PC-9 (cell line): ENCODE measurements around the gene CXorf58. TPM values are rescaled to one million over a fixed set of nuclear protein-coding genes. Genes with fewer than 3 reads are reported as not detected.
A peak's percentile ranks its signal among the peaks of the same experiment; 100 is the strongest.
"Not testable (repeated sequence)": the region's sequence is repeated elsewhere in the genome, so short reads cannot be mapped to it uniquely, and the experiment has no call there.

ENCODE experiments used
- Bru-seq: library from RNA; stranded (reverse); fragments of 400-500 nt; gene quantifications from one replicate; lab custom pipeline; 2021; lab: Mats Ljungman, UMichigan
- BruChase-seq, 2 experiments: library from RNA; stranded (reverse); fragments of 400-500 nt; gene quantifications; one replicate each; lab custom pipeline; 2021; lab: Mats Ljungman, UMichigan
- BruUV-seq: library from RNA; stranded (reverse); fragments of 400-500 nt; replicated peaks from 2 replicates; lab custom pipeline; 2021; lab: Mats Ljungman, UMichigan
- CTCF ChIA-PET: fragments of 300-600 bp; sonication (Branson Sonifier 250); formaldehyde crosslinking; loops from one replicate; lab custom pipeline; 2022; ENCODE audit warnings: antibody characterized with exemption; lab: Charles Lee
- POLR2A ChIA-PET: fragments of 300-600 bp; sonication (Branson Sonifier 250); formaldehyde crosslinking; loops from one replicate; lab custom pipeline; 2022; ENCODE audit warnings: antibody characterized with exemption; ENCODE audit not compliant: unreplicated experiment; lab: Charles Lee
- DNase-seq, 2 experiments: peaks; one replicate each; pipeline versions ENCODE4 v3.0.0 to v3.0.0-alpha.2; 2015 to 2022; ENCODE audit warnings: mixed read lengths in 1 of 2
- H2AFZ ChIP-seq: fragments of 200-600 bp; sonication (generic); 2 replicates; pipeline ENCODE4 v1.8.1; 2017; ENCODE audit warnings: antibody characterized with exemption
- H3F3A ChIP-seq: fragments of 200-600 bp; sonication (generic); 2 replicates; pipeline ENCODE4 v1.8.1; 2017; ENCODE audit warnings: antibody characterized with exemption, mild to moderate bottlenecking, low read depth; ENCODE audit not compliant: insufficient read depth
- H3K27ac ChIP-seq: fragments of 200-600 bp; sonication (generic); 2 replicates; pipeline ENCODE4 v1.6.1; 2016; ENCODE audit warnings: mixed run types
- H3K27me3 ChIP-seq: fragments of 200-600 bp; sonication (generic); 2 replicates; pipeline ENCODE4 v1.6.1; 2016; ENCODE audit warnings: low read depth, mixed run types; ENCODE audit not compliant: insufficient read depth
- H3K36me3 ChIP-seq: fragments of 200-600 bp; sonication (generic); 2 replicates; pipeline ENCODE4 v1.6.1; 2016; ENCODE audit warnings: low read depth, mixed run types
- H3K4me1 ChIP-seq: fragments of 200-600 bp; sonication (generic); replicated peaks from 2 replicates; pipeline ENCODE4 v1.6.1; 2016; ENCODE audit warnings: mixed run types; ENCODE audit not compliant: insufficient read depth
- H3K4me2 ChIP-seq: fragments of 200-600 bp; sonication (generic); 2 replicates; pipeline ENCODE4 v1.6.1; 2017; ENCODE audit warnings: mixed run types
- H3K4me3 ChIP-seq: fragments of 200-600 bp; sonication (generic); 2 replicates; pipeline ENCODE4 v1.6.1; 2016; ENCODE audit warnings: mixed run types
- H3K79me2 ChIP-seq: fragments of 200-600 bp; sonication (generic); 2 replicates; pipeline ENCODE4 v1.6.1; 2017; ENCODE audit warnings: low read depth, mixed run types
- H3K9me2 ChIP-seq: fragments of 200-600 bp; sonication (generic); 2 replicates; pipeline ENCODE4 v1.8.1; 2017; ENCODE audit warnings: mild to moderate bottlenecking; ENCODE audit not compliant: insufficient read depth
- H3K9me3 ChIP-seq: fragments of 200-600 bp; sonication (generic); 2 replicates; pipeline ENCODE4 v1.8.1; 2016; ENCODE audit warnings: low read depth; ENCODE audit not compliant: insufficient read depth
- H4K20me1 ChIP-seq: fragments of 200-600 bp; sonication (generic); 2 replicates; pipeline ENCODE4 v1.8.1; 2017; ENCODE audit not compliant: insufficient read depth
- EZH2 ChIP-seq: fragments of 200-600 bp; sonication (generic); IDR thresholded peaks from 2 replicates; pipeline ENCODE4 v1.8.0; 2017; ENCODE audit warnings: antibody characterized with exemption, low read depth
- intact Hi-C: fragments of 100-400 bp; cut with micrococcal nuclease; formaldehyde crosslinking; loops from one replicate; pipeline ENCODE4 v1.10.0; 2022; ENCODE audit not compliant: unreplicated experiment
- long read RNA-seq: library from polyadenylated mRNA; stranded (forward); transcript quantifications from one replicate; pipeline ENCODE4 v2.0.0, GENCODE V29; 2022
- total RNA-seq: library from RNA; stranded (reverse); gene quantifications from 2 replicates; pipeline ENCODE4 v1.2.3, GENCODE V29; 2021
- TF ChIP-seq, protein P1 (sequence below): fragments of 200-600 bp; sonication (generic); conservative IDR thresholded peaks from 2 replicates; pipeline ENCODE4 v1.6.1; 2017; ENCODE audit warnings: mixed run types, antibody characterized with exemption, mild to moderate bottlenecking, moderate library complexity

The CXorf58 gene, protein sequence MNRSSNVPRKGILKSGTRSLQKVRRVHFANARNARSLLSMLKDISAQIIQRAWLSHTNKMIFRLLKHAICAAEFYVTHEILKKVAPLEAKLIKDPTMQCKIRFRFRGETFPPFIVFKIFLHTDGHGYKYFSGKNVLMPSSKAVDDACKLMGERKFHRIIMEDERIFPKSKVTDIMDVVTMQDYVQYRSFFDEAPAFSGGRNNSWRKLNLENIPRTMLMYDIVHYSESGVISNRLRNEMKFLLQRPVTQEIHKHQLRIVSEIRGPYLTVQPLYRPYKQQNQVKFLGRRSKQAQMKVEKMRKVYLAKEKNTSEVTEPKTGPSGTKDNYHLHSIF
- total RNA-seq: 0.20 TPM in 1 of 2 replicates, not detected in the other
- percentile 14 among the genes with signal in this experiment for Bru-seq, nascent RNA
- percentile 15 among the genes with signal in this experiment for BruChase-seq, experiment 1, labeled RNA remaining after a 2-hour chase
- BruChase-seq, experiment 2, labeled RNA remaining after a 6-hour chase: percentile 17 among the genes with signal in this experiment
- long read RNA-seq, partial matches to known transcripts: 0 of 1 reads
- long read RNA-seq, other reads (novel, unspliced or antisense): 0 of 1 reads

DNA sequence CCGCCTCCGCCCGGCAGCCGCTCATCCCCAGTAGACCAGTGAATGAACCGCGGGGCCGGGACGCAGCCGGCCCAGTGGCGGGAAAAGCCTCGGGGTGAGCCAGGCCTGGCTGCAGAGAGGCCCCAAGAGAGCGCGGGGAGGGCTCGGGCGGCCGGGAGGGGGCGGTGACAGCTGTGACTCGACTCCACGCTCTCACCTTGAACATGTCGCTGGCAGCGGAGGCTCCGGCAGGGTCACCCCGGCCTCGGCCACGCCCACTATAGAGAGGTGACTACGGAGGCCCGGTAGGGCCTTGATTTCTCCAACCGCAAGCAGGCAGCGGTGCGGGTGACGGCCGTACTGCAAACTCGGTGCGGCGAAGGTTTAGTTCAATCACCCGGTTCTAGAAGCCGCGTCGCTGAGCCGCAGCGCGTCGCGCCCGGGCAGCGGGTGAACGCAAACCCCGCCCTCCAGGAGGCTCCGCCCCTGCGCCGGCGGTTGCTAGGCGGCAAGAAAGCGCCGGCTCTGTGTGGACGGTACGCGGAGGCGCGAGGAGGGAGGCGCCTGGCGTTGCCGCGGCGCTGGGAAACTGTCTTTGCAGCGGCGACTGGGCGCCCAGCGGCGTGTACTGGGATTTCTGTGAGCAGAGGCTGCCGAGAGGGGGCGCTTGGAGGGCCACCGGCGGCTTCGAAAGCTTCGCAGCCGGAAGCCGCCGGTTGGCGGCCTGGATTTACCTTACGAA is at the start of gene CXorf58, which contains the start of gene APOO:
Gene CXorf58, plus strand, starts transcription at position 509 of the 721 bp plus-strand sequence. CDS start 2,297 bp downstream, outside the sequence.
Gene APOO, minus strand, starts transcription at position 441 of the 721 bp plus-strand sequence. Its CDS starts 236 bp downstream, at position 205.
- Histone ChIP-seq H3K4me3 (peak within 1 kb of the TSS; percentile 79), H3F3A (peaks cover 25% of the 10 kb centered on the region; the same call in 1 of the 2 replicates), H2AFZ (peak within 1 kb of the TSS; percentile 89), H3K4me2 (peak within 1 kb of the TSS; percentile 68), H3K4me1 (peaks cover 12% of the 10 kb centered on the region), H3K27me3 (no peaks in the 10 kb centered on the region), H3K9me3 (no peaks in the 10 kb centered on the region), H3K36me3 (no peaks in the 10 kb centered on the region), H4K20me1 (no peaks in the 10 kb centered on the region), H3K27ac (peak within 1 kb of the TSS; percentile 69), H3K9me2 (no peaks in the 10 kb centered on the region), H3K79me2 (peaks cover 19% of the 10 kb centered on the region)
- intact Hi-C loops: loop anchor here (1.0 kb wide), 2 partner anchors 118 to 147 kb away; partner anchors contain the start of gene EIF2S3
- TF ChIP-seq, protein P1, sequence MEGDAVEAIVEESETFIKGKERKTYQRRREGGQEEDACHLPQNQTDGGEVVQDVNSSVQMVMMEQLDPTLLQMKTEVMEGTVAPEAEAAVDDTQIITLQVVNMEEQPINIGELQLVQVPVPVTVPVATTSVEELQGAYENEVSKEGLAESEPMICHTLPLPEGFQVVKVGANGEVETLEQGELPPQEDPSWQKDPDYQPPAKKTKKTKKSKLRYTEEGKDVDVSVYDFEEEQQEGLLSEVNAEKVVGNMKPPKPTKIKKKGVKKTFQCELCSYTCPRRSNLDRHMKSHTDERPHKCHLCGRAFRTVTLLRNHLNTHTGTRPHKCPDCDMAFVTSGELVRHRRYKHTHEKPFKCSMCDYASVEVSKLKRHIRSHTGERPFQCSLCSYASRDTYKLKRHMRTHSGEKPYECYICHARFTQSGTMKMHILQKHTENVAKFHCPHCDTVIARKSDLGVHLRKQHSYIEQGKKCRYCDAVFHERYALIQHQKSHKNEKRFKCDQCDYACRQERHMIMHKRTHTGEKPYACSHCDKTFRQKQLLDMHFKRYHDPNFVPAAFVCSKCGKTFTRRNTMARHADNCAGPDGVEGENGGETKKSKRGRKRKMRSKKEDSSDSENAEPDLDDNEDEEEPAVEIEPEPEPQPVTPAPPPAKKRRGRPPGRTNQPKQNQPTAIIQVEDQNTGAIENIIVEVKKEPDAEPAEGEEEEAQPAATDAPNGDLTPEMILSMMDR: peak; percentile 61
- no peak for TF ChIP-seq EZH2
- BruUV-seq: no TSS peak
- ChIA-PET POLR2A (no interaction called here), CTCF (interaction anchor here (0.6 kb wide), 1 partner anchor 177 kb away, joined by 4 read pairs; no protein-coding TSS in a partner anchor)
- DNase-seq: peak; percentile 82 to 93

DNA sequence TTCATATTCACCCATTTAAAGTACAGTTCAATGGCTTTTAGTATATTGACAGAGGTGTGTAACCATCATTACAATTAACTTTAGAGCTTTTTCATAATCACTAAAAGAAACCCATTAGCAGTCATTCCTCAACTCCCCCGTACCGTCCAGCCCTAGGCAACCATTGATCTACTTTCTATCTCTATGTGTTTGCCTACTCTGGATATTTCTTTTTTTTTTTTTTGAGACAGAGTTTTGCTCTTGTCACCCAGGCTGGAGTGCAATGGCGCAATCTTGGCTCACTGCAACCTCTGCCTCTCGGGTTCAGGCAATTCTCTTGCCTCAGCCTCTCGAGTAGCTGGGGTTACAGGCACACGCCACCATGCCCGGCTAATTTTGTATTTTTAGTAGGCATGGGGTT is 48.6 kb upstream of the CXorf58 start:
- H3K4me2 ChIP-seq, intact Hi-C loops, H3K79me2 ChIP-seq, H3K4me1 ChIP-seq, DNase-seq, H3K27me3 ChIP-seq, H3K36me3 ChIP-seq, H3K4me3 ChIP-seq, H3K9me2 ChIP-seq, H3K27ac ChIP-seq, POLR2A ChIA-PET, H2AFZ ChIP-seq, H4K20me1 ChIP-seq, H3K9me3 ChIP-seq, H3F3A ChIP-seq, BruUV-seq, CTCF ChIA-PET: not testable (repeated sequence)

DNA sequence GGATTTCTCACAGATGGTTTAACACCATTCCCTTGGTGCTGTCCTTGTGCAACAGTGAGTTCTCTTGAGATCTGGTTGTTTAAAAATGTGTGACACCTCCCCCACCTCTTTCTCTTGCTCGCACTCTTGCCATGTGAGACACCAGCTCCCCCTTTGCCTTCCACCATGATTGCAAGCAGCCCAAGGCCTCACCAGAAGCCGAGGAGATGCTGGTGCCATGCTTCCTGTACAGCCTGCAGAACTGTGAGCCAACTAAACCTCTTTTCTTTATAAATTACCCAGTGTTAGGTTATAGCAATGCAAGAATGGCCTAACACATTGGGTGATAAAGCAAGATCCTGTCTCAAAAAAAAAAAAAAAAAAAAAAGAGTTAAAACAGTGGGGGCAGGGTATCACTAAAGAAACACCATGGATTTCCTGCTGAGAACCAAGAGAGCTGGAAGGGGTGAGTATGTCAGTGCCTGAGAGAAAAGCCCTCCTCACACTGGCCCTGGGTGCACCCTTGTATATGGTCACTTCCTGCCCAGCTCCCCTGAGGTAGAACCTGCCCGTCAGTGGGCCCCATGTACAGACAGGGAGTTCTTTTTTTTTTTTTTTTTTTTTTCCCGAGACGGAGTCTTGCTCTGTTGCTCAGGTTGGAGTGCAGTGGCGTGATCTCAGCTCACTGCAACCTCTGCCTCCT is 46.5 kb upstream of the CXorf58 start:
- Histone ChIP-seq H3K27ac (no peak overlapping the region), H3K4me3 (no peak overlapping the region), H2AFZ (no peak overlapping the region), H3K9me2 (no peaks in the 10 kb centered on the region), H3K9me3 (no peaks in the 10 kb centered on the region), H3K36me3 (no peaks in the 10 kb centered on the region), H3K4me2 (no peak overlapping the region), H3K79me2 (no peaks in the 10 kb centered on the region), H4K20me1 (no peaks in the 10 kb centered on the region), H3K27me3 (no peaks in the 10 kb centered on the region), H3K4me1 (no peaks in the 10 kb centered on the region), H3F3A (no peaks in the 10 kb centered on the region)
- intact Hi-C loops: no loop called here
- no peak for DNase-seq
- ChIA-PET CTCF (no interaction called here), POLR2A (no interaction called here)
- no peak for TF ChIP-seq EZH2
- TF ChIP-seq, protein P1: no peak
- no TSS peak for BruUV-seq

DNA sequence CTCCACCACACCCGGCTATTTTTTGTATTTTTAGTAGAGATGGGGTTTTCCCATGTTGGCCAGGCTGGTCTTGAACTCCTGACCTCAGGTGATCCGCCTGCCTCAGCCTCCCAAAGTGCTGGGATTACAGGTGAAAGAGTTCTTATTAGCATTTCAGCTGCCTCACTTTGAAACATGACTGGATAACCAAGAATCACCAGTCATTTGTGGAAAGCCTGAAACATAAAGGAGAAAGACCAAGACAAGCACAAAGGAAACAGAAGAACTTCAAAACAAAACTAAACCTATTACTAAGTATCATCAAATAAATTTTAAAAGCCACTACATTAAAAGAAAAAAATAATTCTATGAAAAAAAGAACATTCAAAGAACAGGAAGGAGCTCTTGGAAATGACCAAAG is 45.9 kb upstream of the CXorf58 start:
- H4K20me1 ChIP-seq, H3K27ac ChIP-seq, H3K4me1 ChIP-seq, H3K79me2 ChIP-seq, H3F3A ChIP-seq, H3K9me3 ChIP-seq, H3K9me2 ChIP-seq, BruUV-seq, H2AFZ ChIP-seq, CTCF ChIA-PET, H3K27me3 ChIP-seq, H3K4me3 ChIP-seq, POLR2A ChIA-PET, H3K4me2 ChIP-seq, intact Hi-C loops, DNase-seq, H3K36me3 ChIP-seq: not testable (repeated sequence)
